Neural cell (in vitro differentiated cells): ENCODE results near the gene SDK1.

Source experiments
- EZH2 ChIP-seq: fragments of 200-600, 300-800 bp; shearing (Covaris generic), sonication (generic); IDR thresholded peaks from 2 replicates; pipeline ENCODE4 v1.6.1; 2014; ENCODE audit warnings: antibody characterized with exemption, low read length, borderline replicate concordance, mild to moderate bottlenecking; ENCODE audit not compliant: insufficient read depth, poor library complexity, severe bottlenecking
- TF ChIP-seq, protein P1 (sequence below): fragments of 450-650 bp; IDR thresholded peaks from 2 replicates; pipeline ENCODE4 v1.5.1; 2014; ENCODE audit warnings: antibody characterized with exemption, mild to moderate bottlenecking, moderate library complexity; ENCODE audit not compliant: poor library complexity, severe bottlenecking
- TF ChIP-seq, protein P2 (sequence below): IDR thresholded peaks from 2 replicates; pipeline ENCODE4 v1.6.1; 2012; ENCODE audit warnings: borderline replicate concordance

DNA sequence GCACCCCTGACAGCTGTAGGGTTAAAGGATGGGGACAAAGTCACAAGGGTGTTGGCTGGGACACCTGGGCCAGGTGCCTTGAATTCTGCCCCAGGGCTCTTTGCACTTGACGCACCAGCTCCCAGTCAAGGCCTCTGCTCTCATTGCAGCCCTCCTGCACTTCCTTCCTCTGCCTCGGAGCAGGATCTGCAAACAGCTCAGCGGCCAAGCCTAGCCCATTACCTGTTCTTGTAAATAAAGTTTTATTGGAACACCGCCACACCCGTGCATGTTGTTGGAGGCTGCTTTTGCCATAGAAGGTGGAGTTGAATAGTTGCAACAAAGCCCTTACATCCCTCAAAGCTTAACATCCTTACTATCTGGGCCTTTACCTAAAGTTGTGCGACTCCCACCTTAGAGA, 897.2 kb downstream of the SDK1 start:
- TF ChIP-seq, protein P1, sequence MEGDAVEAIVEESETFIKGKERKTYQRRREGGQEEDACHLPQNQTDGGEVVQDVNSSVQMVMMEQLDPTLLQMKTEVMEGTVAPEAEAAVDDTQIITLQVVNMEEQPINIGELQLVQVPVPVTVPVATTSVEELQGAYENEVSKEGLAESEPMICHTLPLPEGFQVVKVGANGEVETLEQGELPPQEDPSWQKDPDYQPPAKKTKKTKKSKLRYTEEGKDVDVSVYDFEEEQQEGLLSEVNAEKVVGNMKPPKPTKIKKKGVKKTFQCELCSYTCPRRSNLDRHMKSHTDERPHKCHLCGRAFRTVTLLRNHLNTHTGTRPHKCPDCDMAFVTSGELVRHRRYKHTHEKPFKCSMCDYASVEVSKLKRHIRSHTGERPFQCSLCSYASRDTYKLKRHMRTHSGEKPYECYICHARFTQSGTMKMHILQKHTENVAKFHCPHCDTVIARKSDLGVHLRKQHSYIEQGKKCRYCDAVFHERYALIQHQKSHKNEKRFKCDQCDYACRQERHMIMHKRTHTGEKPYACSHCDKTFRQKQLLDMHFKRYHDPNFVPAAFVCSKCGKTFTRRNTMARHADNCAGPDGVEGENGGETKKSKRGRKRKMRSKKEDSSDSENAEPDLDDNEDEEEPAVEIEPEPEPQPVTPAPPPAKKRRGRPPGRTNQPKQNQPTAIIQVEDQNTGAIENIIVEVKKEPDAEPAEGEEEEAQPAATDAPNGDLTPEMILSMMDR: no peak
- TF ChIP-seq EZH2: no peak
- TF ChIP-seq, protein P2, sequence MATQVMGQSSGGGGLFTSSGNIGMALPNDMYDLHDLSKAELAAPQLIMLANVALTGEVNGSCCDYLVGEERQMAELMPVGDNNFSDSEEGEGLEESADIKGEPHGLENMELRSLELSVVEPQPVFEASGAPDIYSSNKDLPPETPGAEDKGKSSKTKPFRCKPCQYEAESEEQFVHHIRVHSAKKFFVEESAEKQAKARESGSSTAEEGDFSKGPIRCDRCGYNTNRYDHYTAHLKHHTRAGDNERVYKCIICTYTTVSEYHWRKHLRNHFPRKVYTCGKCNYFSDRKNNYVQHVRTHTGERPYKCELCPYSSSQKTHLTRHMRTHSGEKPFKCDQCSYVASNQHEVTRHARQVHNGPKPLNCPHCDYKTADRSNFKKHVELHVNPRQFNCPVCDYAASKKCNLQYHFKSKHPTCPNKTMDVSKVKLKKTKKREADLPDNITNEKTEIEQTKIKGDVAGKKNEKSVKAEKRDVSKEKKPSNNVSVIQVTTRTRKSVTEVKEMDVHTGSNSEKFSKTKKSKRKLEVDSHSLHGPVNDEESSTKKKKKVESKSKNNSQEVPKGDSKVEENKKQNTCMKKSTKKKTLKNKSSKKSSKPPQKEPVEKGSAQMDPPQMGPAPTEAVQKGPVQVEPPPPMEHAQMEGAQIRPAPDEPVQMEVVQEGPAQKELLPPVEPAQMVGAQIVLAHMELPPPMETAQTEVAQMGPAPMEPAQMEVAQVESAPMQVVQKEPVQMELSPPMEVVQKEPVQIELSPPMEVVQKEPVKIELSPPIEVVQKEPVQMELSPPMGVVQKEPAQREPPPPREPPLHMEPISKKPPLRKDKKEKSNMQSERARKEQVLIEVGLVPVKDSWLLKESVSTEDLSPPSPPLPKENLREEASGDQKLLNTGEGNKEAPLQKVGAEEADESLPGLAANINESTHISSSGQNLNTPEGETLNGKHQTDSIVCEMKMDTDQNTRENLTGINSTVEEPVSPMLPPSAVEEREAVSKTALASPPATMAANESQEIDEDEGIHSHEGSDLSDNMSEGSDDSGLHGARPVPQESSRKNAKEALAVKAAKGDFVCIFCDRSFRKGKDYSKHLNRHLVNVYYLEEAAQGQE: no peak
